GM12873 (cell line): ENCODE data around the gene C17orf113.

ENCODE experiments used
- TF ChIP-seq, protein P1 (sequence below): IDR thresholded peaks from 2 replicates; pipeline ENCODE4 v1.5.1; 2012; ENCODE audit warnings: low read depth, mild to moderate bottlenecking, moderate library complexity, low read length, control low read depth; ENCODE audit not compliant: insufficient read depth; ENCODE audit errors: missing control alignments

C17orf113 gene

DNA sequence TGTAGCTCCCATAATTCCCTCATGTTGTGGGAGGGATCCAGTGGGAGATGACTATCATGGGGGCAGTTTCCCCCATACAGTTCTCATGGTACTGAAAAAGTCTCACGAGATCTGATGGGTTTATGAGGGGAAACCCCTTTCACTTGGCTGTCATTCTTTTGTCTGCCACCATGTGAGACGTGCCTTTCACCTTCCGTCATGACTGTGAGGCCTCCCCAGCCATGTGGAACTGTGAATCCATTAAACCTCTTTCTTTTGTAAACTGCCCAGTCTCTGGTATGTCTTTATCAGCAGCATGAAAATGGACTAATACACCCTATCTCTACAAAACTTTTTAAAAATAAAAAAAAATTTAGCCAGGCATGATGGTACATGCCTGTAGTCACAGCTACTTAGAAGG lies 6.2 kb upstream of the C17orf113 start:
- TF ChIP-seq, protein P1, sequence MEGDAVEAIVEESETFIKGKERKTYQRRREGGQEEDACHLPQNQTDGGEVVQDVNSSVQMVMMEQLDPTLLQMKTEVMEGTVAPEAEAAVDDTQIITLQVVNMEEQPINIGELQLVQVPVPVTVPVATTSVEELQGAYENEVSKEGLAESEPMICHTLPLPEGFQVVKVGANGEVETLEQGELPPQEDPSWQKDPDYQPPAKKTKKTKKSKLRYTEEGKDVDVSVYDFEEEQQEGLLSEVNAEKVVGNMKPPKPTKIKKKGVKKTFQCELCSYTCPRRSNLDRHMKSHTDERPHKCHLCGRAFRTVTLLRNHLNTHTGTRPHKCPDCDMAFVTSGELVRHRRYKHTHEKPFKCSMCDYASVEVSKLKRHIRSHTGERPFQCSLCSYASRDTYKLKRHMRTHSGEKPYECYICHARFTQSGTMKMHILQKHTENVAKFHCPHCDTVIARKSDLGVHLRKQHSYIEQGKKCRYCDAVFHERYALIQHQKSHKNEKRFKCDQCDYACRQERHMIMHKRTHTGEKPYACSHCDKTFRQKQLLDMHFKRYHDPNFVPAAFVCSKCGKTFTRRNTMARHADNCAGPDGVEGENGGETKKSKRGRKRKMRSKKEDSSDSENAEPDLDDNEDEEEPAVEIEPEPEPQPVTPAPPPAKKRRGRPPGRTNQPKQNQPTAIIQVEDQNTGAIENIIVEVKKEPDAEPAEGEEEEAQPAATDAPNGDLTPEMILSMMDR: no peak

DNA sequence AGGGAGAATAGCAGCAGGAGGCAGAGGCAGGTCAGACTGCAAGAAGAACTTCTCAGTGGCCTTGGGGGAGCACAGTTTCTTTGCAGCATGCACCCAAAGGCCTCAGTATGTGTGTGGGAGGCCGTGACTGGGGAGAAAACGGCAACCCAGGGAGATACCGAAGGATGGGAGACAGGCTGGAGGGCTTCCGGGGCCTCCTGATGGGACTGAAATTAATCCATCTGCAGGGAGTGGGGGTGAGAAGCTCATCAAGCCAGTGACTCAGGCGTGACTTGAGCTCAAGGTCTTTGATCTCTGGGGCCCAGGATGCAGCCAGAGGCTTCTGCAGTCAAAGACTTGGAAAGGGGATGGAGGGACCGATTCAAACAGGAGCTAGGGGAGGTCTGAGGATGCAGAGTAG lies 5.1 kb upstream of the C17orf113 start:
- TF ChIP-seq, protein P1: no peak

DNA sequence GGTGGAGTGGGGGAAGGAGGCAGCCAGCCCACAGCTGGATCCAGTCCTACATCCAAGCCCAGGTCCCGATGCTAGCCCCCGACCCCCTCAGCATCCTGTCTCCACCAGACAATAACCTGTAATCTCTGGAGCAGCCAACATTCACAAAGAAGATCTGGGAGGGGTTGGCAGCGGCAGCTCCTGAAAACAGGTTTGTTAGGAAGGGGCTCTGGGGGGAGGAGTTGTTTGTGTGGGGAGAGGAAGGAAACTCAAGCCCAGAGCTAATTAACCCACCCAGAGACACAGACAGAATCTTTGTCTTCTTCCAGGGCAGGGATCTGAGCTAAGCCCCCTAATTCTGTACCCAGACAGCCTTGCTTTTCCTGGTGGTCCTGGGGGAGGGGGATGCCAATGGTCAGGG lies 4.6 kb upstream of the C17orf113 start:
- TF ChIP-seq, protein P1: no peak

DNA sequence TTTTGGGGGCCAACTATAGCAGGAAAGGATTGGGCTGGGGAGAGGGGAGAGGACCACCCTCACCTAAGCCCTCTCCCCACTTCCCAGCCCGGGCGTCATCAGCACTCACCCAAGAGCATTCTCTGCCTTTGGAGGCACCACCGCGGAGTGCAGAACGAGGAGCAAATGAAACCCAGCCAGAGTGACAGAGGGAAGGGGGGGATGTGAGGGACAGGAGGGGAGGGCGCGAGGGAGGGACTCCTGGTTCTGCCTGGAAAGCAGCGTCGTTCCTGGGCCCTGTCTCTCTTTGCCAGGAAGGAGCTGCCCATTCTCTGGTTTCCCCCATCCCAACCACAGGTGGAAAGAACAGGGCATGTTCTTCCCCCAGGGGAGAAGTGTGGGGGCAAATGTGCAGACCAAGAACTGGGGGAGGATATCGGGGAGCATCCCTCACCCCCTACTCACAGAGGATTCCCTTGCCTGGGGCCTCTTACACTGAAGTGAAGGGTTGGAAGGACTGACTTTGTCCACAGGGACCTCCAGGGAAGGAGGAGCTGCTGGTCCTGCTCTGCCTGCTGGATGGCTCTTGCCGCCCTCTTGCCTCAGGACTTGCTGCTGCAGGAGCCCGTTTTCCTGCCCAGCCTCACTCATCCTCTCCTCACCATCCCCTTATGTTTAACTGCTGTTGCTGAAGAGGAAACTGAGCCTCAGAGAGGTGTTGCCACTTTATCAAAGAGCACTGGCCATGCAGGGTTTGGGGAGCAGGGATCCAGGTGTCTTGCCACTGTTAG lies 3.5 kb upstream of the C17orf113 start:
- TF ChIP-seq, protein P1: no peak

DNA sequence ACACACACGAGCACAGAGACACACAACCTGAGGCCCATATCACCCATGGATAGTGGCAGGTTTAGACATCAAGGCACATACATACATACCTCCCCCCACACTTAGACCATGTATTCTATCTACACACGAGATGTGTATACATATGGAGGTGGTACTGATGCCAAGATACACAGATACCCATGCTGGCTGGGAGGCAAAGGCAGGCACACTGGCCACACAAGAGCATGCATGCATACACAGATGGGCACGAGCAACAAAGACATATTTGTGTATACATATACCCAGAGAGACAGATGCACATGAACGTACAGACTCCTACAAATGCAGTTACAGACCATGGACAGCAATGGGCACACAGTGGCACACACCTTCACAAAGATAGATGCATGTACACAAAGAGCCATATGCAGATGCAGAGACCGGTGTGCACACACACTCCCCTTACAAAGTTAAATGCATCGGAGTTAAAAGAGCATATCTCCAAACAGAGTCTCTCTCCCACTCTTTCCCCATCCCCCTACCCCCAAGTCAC lies 2.0 kb upstream of the C17orf113 start:
- TF ChIP-seq, protein P1: no peak

DNA sequence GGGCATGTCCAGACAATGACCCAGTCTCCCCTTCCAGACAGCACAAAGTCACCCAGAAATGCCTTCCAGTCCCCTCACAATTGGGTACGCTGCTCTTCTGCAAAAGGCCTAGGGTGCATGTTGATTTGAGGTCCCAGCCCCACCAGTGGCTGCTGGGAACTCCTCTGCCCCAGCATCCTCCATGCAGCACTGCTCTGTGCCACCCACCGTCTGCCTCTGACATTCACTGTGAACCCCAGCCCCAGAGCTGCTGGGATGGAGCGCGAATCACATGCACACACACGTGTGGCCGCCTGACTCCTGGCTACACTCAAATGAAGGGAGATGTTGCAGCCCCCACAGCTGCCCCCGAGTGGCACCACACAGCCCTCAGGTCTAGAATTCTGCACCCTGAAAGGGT lies 1.2 kb upstream of the C17orf113 start:
- TF ChIP-seq, protein P1: no peak

DNA sequence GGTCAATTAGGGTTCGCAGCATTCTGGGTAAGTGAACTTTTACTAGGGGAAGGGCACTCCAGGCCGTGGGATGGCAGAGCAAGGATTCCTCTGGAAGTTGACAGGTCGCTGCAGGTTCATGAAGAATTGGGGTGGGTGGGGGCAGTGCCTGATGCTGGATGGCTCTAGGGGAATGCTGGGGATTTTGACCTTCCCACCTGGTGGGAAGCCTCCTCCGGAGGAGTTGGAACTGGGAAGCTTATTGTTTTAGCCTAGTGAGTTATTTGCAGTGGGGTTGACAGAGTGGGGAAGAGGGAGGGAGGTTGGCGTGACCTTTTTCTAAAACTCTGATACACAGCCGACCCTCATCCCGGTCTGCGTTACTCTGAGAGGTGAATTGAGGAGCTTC lies 606 bp upstream of the C17orf113 start:
- TF ChIP-seq, protein P1: no peak
